ENCODE measurements around the gene UPF3A.
"Not testable (repeated sequence)": the region's sequence is repeated elsewhere in the genome, so short reads cannot be mapped to it uniquely, and the experiment has no call there.

Gene UPF3A

DNA sequence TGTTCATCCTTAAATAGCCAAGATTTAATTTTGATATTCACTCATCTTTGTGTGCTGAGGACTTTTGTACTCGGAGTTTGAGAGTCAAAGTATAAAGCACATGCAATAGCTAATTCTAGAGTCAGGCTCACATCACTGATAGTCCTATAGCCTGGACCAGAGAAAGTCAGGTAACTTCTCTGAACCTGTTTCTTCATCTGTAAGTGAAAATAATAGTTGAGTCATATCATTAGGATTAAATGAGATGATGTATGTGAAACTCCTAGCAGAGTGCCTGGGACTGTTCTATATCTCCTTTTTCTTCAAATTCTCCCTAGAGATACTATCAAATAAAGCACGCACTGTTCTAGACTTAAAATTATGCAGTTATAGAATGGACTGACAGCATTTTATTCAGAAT lies 41.9 kb downstream of the UPF3A start:
- Mint-ChIP-seq H3K27ac (no peak overlapping the region), H3K9me3 (no peaks in the 10 kb centered on the region), H3K27me3 (ENCODE audit: low read depth) (no peaks in the 10 kb centered on the region), H3K36me3 (ENCODE audit: low read depth) (peaks cover 68% of the 10 kb centered on the region), H3K4me1 (ENCODE audit: low read depth) (peaks cover 36% of the 10 kb centered on the region), H3K4me3 (no peak overlapping the region)
- DNase-seq (ENCODE audit: low spot score), result no peak

- peaks cover 64% of the 10 kb centered on the region for H3K36me3 Mint-ChIP-seq (ENCODE audit: low read depth)
- no peak overlapping the region for H3K4me3 Mint-ChIP-seq
- no peak overlapping the region for H3K27ac Mint-ChIP-seq
- H3K4me1 Mint-ChIP-seq (ENCODE audit: low read depth), result peaks cover 28% of the 10 kb centered on the region
- no peak for DNase-seq (ENCODE audit: low spot score)
- H3K9me3 Mint-ChIP-seq, result no peaks in the 10 kb centered on the region
- no peaks in the 10 kb centered on the region for H3K27me3 Mint-ChIP-seq (ENCODE audit: low read depth)
These were observed 42.9 kb downstream of the UPF3A start for GRCh38 chr13:114324334-114324733.

GRCh38 chr13:114325729-114326128 lies 44.3 kb downstream of the UPF3A start:
- Mint-ChIP-seq H3K9me3 (no peaks in the 10 kb centered on the region), H3K36me3 (ENCODE audit: low read depth) (peaks cover 53% of the 10 kb centered on the region), H3K27me3 (ENCODE audit: low read depth) (no peaks in the 10 kb centered on the region), H3K4me3 (no peak overlapping the region), H3K27ac (no peak overlapping the region), H3K4me1 (ENCODE audit: low read depth) (peaks cover 18% of the 10 kb centered on the region)
- no peak for DNase-seq (ENCODE audit: low spot score)

- no peaks in the 10 kb centered on the region for H3K27me3 Mint-ChIP-seq (ENCODE audit: low read depth)
- no peak overlapping the region for H3K27ac Mint-ChIP-seq
- H3K9me3 Mint-ChIP-seq, result no peaks in the 10 kb centered on the region
- H3K4me1 Mint-ChIP-seq (ENCODE audit: low read depth), result peaks cover 15% of the 10 kb centered on the region
- DNase-seq (ENCODE audit: low spot score), result no peak
- peaks cover 41% of the 10 kb centered on the region for H3K36me3 Mint-ChIP-seq (ENCODE audit: low read depth)
- H3K4me3 Mint-ChIP-seq, result no peak overlapping the region
These were observed 46.6 kb downstream of the UPF3A start for GRCh38 chr13:114328034-114328433.

DNA sequence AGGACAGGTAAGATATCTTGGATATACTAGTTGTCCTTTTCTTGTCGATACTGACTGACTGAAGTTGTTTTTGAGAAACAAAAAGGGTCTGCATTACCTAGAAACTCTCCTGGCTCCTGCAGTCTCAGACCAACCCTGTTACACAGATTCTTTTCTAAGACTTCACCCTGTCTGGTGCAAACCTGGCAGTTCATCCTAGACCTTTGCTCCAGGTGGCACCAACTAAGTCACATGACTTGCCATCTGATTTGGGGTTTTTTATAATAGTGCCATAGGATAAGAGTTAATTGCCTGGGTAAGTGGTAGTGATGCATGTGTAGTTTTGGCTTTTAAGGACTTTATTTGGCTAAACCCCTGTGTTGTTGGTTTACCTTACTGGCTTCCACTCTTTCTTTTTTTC lies 47.2 kb downstream of the UPF3A start:
- H3K4me3 Mint-ChIP-seq, result no peak overlapping the region
- DNase-seq (ENCODE audit: low spot score), result no peak
- peaks cover 39% of the 10 kb centered on the region for H3K36me3 Mint-ChIP-seq (ENCODE audit: low read depth)

GRCh38 chr13:114330086-114330485 lies 48.7 kb downstream of the UPF3A start:
- no peak for DNase-seq (ENCODE audit: low spot score)
- Mint-ChIP-seq H3K4me1 (ENCODE audit: low read depth) (peaks cover 27% of the 10 kb centered on the region), H3K27me3 (ENCODE audit: low read depth) (no peaks in the 10 kb centered on the region), H3K36me3 (ENCODE audit: low read depth) (peaks cover 27% of the 10 kb centered on the region), H3K27ac (no peak overlapping the region), H3K9me3 (no peaks in the 10 kb centered on the region), H3K4me3 (no peak overlapping the region)

More for the DNA sequence above, 47.2 kb downstream of the UPF3A start:
- Mint-ChIP-seq H3K27me3 (ENCODE audit: low read depth) (no peaks in the 10 kb centered on the region), H3K9me3 (no peaks in the 10 kb centered on the region), H3K27ac (no peak overlapping the region), H3K4me1 (ENCODE audit: low read depth) (peaks cover 19% of the 10 kb centered on the region)

DNA sequence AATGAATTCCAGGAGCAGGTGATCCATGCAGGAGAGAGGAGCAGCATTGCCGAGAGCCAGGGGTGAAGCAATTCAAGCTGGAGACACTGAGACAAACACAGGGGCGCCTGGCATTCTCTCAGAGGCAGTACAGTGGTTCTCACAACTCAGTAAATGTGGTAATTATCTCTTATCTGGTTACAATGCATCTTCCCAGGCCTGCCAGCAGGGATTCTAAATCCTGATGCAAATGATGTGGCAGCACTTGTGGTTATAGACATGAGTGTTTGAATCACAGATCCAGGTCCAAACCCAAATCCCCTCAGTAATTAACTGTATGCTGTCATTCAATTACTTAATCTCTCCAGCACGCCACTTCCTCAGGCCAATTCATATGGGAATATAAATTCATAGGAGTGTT lies 52.5 kb downstream of the UPF3A start:
- H3K27ac Mint-ChIP-seq, result peak overlapping the region; percentile 60
- not testable (repeated sequence) for H3K36me3 Mint-ChIP-seq (ENCODE audit: low read depth); H3K9me3 Mint-ChIP-seq; H3K27me3 Mint-ChIP-seq (ENCODE audit: low read depth); DNase-seq (ENCODE audit: low spot score)
- H3K4me3 Mint-ChIP-seq, result peak overlapping the region; percentile 52
- H3K4me1 Mint-ChIP-seq (ENCODE audit: low read depth), result peaks cover 20% of the 10 kb centered on the region

DNA sequence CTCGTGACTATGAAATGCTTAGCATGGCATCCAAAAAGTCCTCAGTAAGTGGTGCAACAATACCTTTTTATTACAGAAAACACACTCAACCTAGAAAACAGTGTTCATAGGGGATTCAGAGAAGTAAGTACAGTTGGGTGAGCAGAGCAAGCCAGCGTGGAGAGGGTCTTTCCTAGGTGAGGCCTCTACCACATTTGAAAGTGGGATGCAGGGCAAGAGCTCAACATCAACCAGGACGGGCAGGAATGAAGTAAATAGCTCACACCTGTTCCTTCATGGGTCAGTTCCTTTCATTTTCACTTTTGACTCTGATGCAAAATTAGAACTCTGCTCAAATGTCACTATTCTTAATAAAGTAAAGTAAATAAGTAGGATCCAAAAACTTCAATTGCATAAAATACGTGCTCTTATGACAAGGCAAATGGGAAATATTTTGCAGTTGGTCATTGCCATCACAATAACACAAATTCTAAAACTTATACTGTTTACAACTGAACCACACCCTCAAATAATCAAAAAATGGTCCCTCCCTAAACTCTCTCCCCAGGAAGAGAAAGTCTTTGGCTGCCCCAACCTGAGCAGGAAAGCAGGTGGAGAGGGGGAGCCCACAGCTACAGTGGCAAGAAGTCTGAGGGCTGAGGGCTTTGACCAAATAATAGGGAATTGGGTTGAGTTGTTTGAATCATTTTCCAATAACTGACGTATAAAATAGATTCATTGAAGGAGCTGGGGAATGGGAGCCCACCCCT lies 53.1 kb downstream of the UPF3A start:
- no peaks in the 10 kb centered on the region for H3K9me3 Mint-ChIP-seq
- H3K27me3 Mint-ChIP-seq (ENCODE audit: low read depth), result no peaks in the 10 kb centered on the region
- no peak for DNase-seq (ENCODE audit: low spot score)
- H3K4me1 Mint-ChIP-seq (ENCODE audit: low read depth), result peaks cover 20% of the 10 kb centered on the region
- peak overlapping the region; percentile 60 for H3K27ac Mint-ChIP-seq
- H3K36me3 Mint-ChIP-seq (ENCODE audit: low read depth), result peaks cover 2% of the 10 kb centered on the region
- peak overlapping the region; percentile 52 for H3K4me3 Mint-ChIP-seq

DNA sequence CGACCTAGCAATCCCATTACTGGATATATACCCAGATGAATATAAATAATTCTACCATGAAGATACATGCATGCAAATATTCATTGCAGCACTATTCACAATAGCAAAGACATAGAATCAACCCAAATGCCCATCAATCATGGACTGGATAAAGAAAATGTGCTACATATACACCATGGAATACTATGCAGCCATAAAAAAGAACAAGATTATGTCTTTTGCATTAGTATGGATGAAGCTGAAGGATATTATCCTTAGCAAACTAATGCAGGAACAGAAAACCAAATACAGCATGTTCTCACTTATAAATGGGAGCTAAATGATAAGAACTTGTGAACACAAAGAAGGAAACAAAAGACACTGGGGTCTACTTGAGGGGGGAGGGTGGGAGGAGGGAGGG lies 55.1 kb downstream of the UPF3A start:
- peaks cover 35% of the 10 kb centered on the region for H3K4me1 Mint-ChIP-seq (ENCODE audit: low read depth)
- H3K27ac Mint-ChIP-seq; H3K27me3 Mint-ChIP-seq (ENCODE audit: low read depth); DNase-seq (ENCODE audit: low spot score); H3K4me3 Mint-ChIP-seq; H3K9me3 Mint-ChIP-seq; H3K36me3 Mint-ChIP-seq (ENCODE audit: low read depth): not testable (repeated sequence)

DNA sequence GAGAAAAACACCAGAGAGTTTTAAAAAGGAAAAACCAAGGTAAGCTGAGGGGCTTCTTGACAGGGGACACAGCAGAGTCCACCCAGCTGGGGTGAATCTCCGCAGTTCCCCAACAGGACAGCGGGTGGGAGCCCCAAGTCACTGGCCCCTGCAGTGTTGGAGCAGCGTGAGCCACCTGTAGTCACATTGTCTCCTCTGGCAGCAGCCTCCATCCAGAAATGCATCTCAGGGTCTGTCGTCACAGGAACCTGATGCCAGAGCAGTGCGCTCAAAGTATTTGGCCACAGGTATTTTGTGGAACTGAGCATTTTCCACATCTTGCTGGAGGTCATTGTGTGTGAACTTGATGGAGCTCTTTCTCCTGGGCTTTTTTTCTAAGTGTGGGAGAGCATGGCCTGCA lies 57.6 kb downstream of the UPF3A start:
- peaks cover 10% of the 10 kb centered on the region for H3K27me3 Mint-ChIP-seq (ENCODE audit: low read depth)
- no peaks in the 10 kb centered on the region for H3K9me3 Mint-ChIP-seq
- DNase-seq (ENCODE audit: low spot score), result no peak
- H3K4me3 Mint-ChIP-seq, result no peak overlapping the region
- no peak overlapping the region for H3K27ac Mint-ChIP-seq
- no peaks in the 10 kb centered on the region for H3K36me3 Mint-ChIP-seq (ENCODE audit: low read depth)
- H3K4me1 Mint-ChIP-seq (ENCODE audit: low read depth), result peaks cover 27% of the 10 kb centered on the region

DNA sequence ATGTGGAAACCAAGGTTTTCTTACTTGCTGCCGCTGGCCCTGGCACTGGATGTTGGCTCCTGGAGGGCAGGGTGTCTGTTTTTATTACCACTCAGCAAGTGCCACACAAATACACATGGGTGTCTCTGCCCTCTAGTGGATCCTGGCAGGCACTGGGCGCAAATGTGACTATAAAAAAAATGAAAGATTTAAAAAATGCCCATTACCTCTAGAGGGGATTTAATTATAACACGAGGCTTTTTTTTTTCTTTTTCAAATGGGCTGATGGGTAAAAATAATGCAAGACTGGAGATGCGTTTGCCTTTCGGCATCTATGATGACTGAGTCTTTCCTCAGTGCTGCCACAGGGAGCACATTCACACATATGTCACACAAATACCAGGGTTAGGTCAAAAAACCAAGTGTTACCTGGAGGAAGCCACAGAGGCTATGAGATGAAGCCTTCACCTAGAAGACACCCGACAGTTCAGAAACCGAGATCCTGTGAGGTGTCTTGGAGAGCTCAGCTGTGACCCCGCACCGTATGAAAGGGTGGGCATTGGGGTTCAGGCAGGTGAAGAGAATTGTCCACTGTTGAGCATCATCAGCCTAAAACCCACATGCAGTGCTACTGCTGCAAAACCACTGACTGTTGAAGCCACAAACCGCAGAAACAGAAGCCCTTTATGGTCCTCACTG lies 58.6 kb downstream of the UPF3A start:
- H3K9me3 Mint-ChIP-seq, result no peaks in the 10 kb centered on the region
- peak; percentile 27 for DNase-seq (ENCODE audit: low spot score)
- no peaks in the 10 kb centered on the region for H3K36me3 Mint-ChIP-seq (ENCODE audit: low read depth)
- H3K4me1 Mint-ChIP-seq (ENCODE audit: low read depth), result peaks cover 17% of the 10 kb centered on the region
- H3K4me3 Mint-ChIP-seq, result peak overlapping the region; percentile 17
- peaks cover 13% of the 10 kb centered on the region for H3K27me3 Mint-ChIP-seq (ENCODE audit: low read depth)
- H3K27ac Mint-ChIP-seq, result no peak overlapping the region

GRCh38 chr13:114341003-114341777 lies 59.8 kb downstream of the UPF3A start:
- Mint-ChIP-seq H3K27ac (no peak overlapping the region), H3K4me3 (peak overlapping the region; percentile 32), H3K9me3 (no peaks in the 10 kb centered on the region), H3K36me3 (ENCODE audit: low read depth) (no peaks in the 10 kb centered on the region), H3K27me3 (ENCODE audit: low read depth) (peaks cover 18% of the 10 kb centered on the region), H3K4me1 (ENCODE audit: low read depth) (peaks cover 16% of the 10 kb centered on the region)
- DNase-seq (ENCODE audit: low spot score), result no peak

DNA sequence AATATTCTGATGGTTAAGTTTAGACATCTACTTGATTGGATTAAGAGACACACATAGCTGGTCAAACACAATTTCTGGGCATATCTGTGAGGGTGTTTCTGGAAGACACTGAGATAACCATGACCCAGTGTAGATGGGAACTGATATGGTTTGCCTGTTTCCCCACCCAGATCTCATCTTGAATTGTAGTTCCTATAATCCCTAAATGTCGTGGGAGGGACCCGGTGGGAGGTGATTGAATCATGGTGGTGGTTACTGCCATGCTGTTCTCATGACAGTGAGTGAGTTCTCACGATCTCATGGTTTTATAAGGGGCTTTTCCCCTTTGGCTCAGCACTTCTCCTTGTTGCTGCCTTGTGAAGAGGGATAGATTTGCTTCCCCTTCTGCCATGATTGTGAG lies 65.9 kb downstream of the UPF3A start:
- H3K27ac Mint-ChIP-seq; H3K4me3 Mint-ChIP-seq; H3K36me3 Mint-ChIP-seq (ENCODE audit: low read depth); H3K9me3 Mint-ChIP-seq; DNase-seq (ENCODE audit: low spot score); H3K4me1 Mint-ChIP-seq (ENCODE audit: low read depth): not testable (repeated sequence)
- peaks cover 55% of the 10 kb centered on the region for H3K27me3 Mint-ChIP-seq (ENCODE audit: low read depth)

- not testable (repeated sequence) for H3K4me3 Mint-ChIP-seq; DNase-seq (ENCODE audit: low spot score); H3K9me3 Mint-ChIP-seq; H3K27ac Mint-ChIP-seq; H3K36me3 Mint-ChIP-seq (ENCODE audit: low read depth); H3K4me1 Mint-ChIP-seq (ENCODE audit: low read depth)
- peaks cover 27% of the 10 kb centered on the region for H3K27me3 Mint-ChIP-seq (ENCODE audit: low read depth)
These were observed 71.4 kb downstream of the UPF3A start for GRCh38 chr13:114352763-114353162.
